ENCODE data around the gene PNKP. TPM values are rescaled to one million over a fixed set of nuclear protein-coding genes. Genes with fewer than 3 reads are reported as not detected.

The PNKP gene
- total and polyA plus RNA-seq, 9 of the 15 experiments (the other 6 are each of a cell fraction or from before 2014, with no cell fraction given) = 2.8 to 85.4 (median 25.3) TPM

DNA sequence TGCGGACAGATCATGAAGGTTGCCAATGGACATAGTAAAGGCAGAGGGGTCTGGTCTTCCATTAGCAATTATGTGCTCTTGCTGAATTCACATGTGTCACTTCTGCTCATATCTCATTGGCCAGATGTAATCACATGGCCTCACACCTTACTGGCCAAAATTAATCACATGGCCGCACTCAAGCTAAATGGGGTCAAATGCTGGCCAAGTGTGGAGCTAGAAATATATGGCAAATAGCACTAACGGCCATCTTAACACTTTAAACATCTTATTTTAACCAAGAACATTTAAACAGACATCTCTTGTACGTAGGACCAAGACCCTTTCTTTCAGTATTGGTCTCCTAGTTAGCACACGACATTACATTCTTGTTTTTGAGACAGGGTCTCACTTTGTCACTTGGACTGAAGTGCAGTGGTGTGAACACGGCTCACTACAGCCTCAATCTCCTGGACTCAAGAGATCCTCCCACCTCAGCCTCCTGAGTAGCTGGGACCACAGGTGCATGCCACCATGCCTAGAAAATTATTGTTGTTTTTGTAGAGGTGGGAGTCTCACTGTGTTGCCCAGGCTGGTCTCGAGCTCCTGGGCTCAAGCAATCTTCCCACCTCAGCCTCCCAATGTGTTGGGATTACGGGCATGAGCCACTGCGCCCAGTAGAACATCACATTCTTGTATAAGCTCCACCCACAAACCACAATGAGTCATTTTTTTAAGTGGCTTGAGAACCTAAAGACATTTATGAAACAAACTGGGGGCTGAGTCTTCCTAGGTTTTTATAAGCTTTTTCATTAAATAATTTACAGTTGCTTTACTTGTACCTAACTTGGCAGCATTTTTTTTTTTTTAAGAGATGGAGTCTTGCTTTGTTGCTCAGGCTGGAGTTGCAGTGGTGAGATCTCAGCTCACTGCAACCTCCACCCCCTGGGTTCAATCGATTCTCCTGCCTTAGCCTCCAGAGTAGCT is 19.4 kb downstream of the PNKP start:
- H3K36me3 ChIP-seq (ENCODE audit: control insufficient read depth, insufficient read depth, low read length) = peaks cover 12% of the 10 kb centered on the region
- intact Hi-C loops (cut with micrococcal nuclease) (no loop called here), in situ Hi-C loops (cut with MboI) (no loop called here)
- ATAC-seq (peak; percentile 15; the same call in 1 of the 3 replicates), DNase-seq (ENCODE audit: extremely low read depth in 1 of 4, low spot score in 3 of 4) (peak; percentile 56 to 86 (median 65)), FAIRE-seq (peak; percentile 90)
- H3K79me2 ChIP-seq (ENCODE audit: control insufficient read depth, insufficient read depth, low read length) = peaks cover 36% of the 10 kb centered on the region
- H3K27me3 ChIP-seq (ENCODE audit: control insufficient read depth in 2 of 2, insufficient read depth in 2 of 2, low read length in 2 of 2) = no peaks in the 10 kb centered on the region
- BruUV-seq (replicated peaks) = no TSS peak
- peaks cover 11% of the 10 kb centered on the region for H4K20me1 ChIP-seq (replicated peaks; ENCODE audit: control insufficient read depth, insufficient read depth, low read length)
- no peak overlapping the region for H3K4me3 ChIP-seq
- H3K4me2 ChIP-seq (ENCODE audit: insufficient read depth, low read length) = peak overlapping the region; percentile 92
- H3K27ac ChIP-seq (ENCODE audit: extremely low read depth, low read depth, low read length) = peak overlapping the region; percentile 100
- ChIA-PET POLR2A (interaction anchor here (0.6 to 1.9 kb wide), 8 partner anchors 10 to 1956 kb away, joined by 4 to 7 read pairs (median 4); partner anchors contain the start of gene MED25), CTCF (ENCODE audit: low intra/inter-chr PET ratio) (no interaction called here)
- H3K9me3 ChIP-seq (replicated peaks; ENCODE audit: control insufficient read depth, insufficient read depth, low read depth, low read length) = 0 out of 2 replicates have a peak, but pooled peaks cover 6% of the 10 kb centered on the region
- peaks cover 11% of the 10 kb centered on the region for H3K9me1 ChIP-seq (ENCODE audit: control insufficient read depth, insufficient read depth, low read length)
- 29% methylated on average over 10 of the region's 10 CpGs for WGBS (ENCODE audit: insufficient coverage, low coverage, missing lambda C conversion rate)
- H2AFZ ChIP-seq (ENCODE audit: low read depth, low read length) = peak overlapping the region; percentile 82
- peak overlapping the region in 1 of 2 experiments; percentile 99; a peak in 2 of 4 replicates for H3K9ac ChIP-seq (ENCODE audit: insufficient read depth in 1 of 2, low read depth in 2 of 2, low read length in 2 of 2)
- H3K4me1 ChIP-seq (replicated peaks in 1 of 2; ENCODE audit: control insufficient read depth in 2 of 2, insufficient read depth in 2 of 2, low read length in 2 of 2) = peaks cover 39 to 42% of the 10 kb centered on the region in 2 experiments
- TF ChIP-seq SETDB1 (IDR thresholded peaks at IDR 0.05; ENCODE audit: low read length) = no peak
- TF ChIP-seq ARID1B (IDR thresholded peaks at IDR 0.05) = peak; percentile 70
- TF ChIP-seq SIX5 (IDR thresholded peaks at IDR 0.05; ENCODE audit: borderline replicate concordance in 1 of 2, insufficient read depth in 1 of 2, low read depth in 1 of 2, low read length in 2 of 2) = no peak
- no peak for TF ChIP-seq BRF1 (IDR thresholded peaks at IDR 0.05; ENCODE audit: borderline replicate concordance, extremely low read depth, insufficient read length)
- no peak for TF ChIP-seq DACH1 (IDR thresholded peaks at IDR 0.05; ENCODE audit: partially characterized antibody)
- no peak for TF ChIP-seq CBFB (CRISPR knock-in tag; IDR thresholded peaks at IDR 0.05)
- no peak for TF ChIP-seq OTX1 (CRISPR knock-in tag; IDR thresholded peaks at IDR 0.05)
- 0 out of 2 replicates have a peak, but pooled peaks have one; percentile 16 for TF ChIP-seq RNF2 (IDR thresholded peaks at IDR 0.05)
- TF ChIP-seq ZNF408 (CRISPR knock-in tag; IDR thresholded peaks at IDR 0.05; ENCODE audit: low read depth) = no peak
- TF ChIP-seq PRMT5 (CRISPR knock-in tag; IDR thresholded peaks at IDR 0.05) = no peak
- 0 out of 4 replicates have a peak, but pooled peaks of 1 of the 2 experiments have one; percentile 32 for TF ChIP-seq SRF (CRISPR knock-in tag; IDR thresholded peaks at IDR 0.05)
- TF ChIP-seq ZNF197 (CRISPR knock-in tag; IDR thresholded peaks at IDR 0.05; ENCODE audit: low read depth) = no peak
- peak; percentile 42; the same call in 1 of the 2 replicates for TF ChIP-seq CTBP1 (IDR thresholded peaks at IDR 0.05; ENCODE audit: borderline replicate concordance)
- no peak for TF ChIP-seq RERE (CRISPR knock-in tag; IDR thresholded peaks at IDR 0.05; ENCODE audit: borderline replicate concordance)
- TF ChIP-seq ZNF785 (CRISPR knock-in tag; IDR thresholded peaks at IDR 0.05) = no peak
- no peak for TF ChIP-seq NFATC3 (IDR thresholded peaks at IDR 0.05)
